ENCODE measurements around the gene TNFRSF11A.

DNA sequence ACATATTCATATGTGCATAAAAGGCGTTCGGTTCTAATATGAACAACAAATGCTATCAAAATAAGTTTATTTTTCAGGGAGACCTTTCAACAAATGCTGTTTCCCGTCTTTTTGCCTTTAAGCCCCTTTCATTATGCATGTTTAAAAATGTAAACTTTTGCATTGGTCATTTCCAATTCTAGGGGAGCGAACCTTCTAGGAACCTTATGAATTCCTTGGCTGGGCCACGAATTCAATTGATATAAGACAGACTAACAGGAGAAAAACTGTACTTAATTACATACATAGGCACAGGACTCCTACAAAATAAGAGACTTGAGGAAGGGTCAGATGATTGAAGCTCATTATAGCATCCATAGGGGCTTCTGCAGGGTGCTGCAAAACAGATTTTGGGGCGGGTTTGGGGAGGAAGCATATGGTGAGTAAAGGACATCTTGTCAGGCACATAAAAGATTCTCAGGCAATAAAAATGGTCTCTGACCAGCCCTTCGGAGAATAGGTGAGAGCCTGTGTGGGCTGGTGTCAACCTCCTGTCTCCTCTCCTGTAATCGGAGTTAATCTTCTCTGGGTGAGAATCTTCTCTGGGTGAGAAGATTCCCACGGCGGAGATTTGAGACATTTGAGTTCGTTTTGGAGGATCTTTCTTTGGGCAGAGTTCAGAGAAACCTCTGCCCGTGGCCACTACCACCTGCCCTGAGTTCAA is 1.7 kb downstream of the TNFRSF11A start:
- TF ChIP-seq, protein P1, sequence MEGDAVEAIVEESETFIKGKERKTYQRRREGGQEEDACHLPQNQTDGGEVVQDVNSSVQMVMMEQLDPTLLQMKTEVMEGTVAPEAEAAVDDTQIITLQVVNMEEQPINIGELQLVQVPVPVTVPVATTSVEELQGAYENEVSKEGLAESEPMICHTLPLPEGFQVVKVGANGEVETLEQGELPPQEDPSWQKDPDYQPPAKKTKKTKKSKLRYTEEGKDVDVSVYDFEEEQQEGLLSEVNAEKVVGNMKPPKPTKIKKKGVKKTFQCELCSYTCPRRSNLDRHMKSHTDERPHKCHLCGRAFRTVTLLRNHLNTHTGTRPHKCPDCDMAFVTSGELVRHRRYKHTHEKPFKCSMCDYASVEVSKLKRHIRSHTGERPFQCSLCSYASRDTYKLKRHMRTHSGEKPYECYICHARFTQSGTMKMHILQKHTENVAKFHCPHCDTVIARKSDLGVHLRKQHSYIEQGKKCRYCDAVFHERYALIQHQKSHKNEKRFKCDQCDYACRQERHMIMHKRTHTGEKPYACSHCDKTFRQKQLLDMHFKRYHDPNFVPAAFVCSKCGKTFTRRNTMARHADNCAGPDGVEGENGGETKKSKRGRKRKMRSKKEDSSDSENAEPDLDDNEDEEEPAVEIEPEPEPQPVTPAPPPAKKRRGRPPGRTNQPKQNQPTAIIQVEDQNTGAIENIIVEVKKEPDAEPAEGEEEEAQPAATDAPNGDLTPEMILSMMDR (IDR thresholded peaks at IDR 0.05) = no peak
- no peak for TF ChIP-seq POLR2AphosphoS5 (IDR thresholded peaks at IDR 0.05)
